H1 (cell line): ENCODE measurements around the gene AGBL4. TPM values are rescaled to one million over a fixed set of nuclear protein-coding genes. Genes with fewer than 3 reads are reported as not detected.

Source experiments
- CTCF ChIA-PET: fragments of 300-600 bp; sonication (Branson Sonifier 250); formaldehyde crosslinking; loops from one replicate; lab custom pipeline; 2021; ENCODE audit not compliant: partially characterized antibody; lab: Charles Lee
- POLR2A ChIA-PET: fragments of 300-600 bp; sonication (Branson Sonifier 250); formaldehyde crosslinking; loops from one replicate; lab custom pipeline; 2021; ENCODE audit warnings: inconsistent platforms; ENCODE audit not compliant: partially characterized antibody; lab: Charles Lee
- DNase-seq, 2 experiments: peaks; one replicate each; pipeline versions ENCODE4 v3.0.0 to v3.0.0-alpha.2; 2010 to 2022; ENCODE audit warnings: low spot score in 2 of 2, low read depth in 1 of 2, mixed read lengths in 1 of 2
- FAIRE-seq: peaks from 2 replicates; lab custom pipeline; 2011; peaks lifted over from hg19 to GRCh38; lab: Jason Lieb, UNC
- H2AFZ ChIP-seq: 2 replicates; pipeline ENCODE4 v1.8.1; 2012; ENCODE audit warnings: low read length, inconsistent platforms
- H2AK5ac ChIP-seq: 2 replicates; pipeline ENCODE4 v1.6.1; 2013; ENCODE audit warnings: low read depth, low read length
- H2BK120ac ChIP-seq: replicated peaks from 2 replicates; pipeline ENCODE3; 2013; ENCODE audit warnings: low read depth, low read length, inconsistent platforms
- H2BK12ac ChIP-seq: 2 replicates; pipeline ENCODE4 v1.6.1; 2013; ENCODE audit warnings: low read depth, low read length
- H2BK15ac ChIP-seq: 2 replicates; pipeline ENCODE4 v1.6.1; 2013; ENCODE audit warnings: low read length
- H2BK20ac ChIP-seq: 2 replicates; pipeline ENCODE4 v1.6.1; 2013; ENCODE audit warnings: low read length
- H2BK5ac ChIP-seq: 2 replicates; pipeline ENCODE4 v1.6.1; 2013; ENCODE audit warnings: low read depth, low read length
- H3K14ac ChIP-seq: 2 replicates; pipeline ENCODE4 v1.6.1; 2013; ENCODE audit warnings: inconsistent platforms; ENCODE audit not compliant: insufficient read length
- H3K18ac ChIP-seq: 2 replicates; pipeline ENCODE4 v1.6.1; 2013; ENCODE audit warnings: low read length; ENCODE audit errors: extremely low read depth
- H3K23ac ChIP-seq: 2 replicates; pipeline ENCODE4 v1.6.1; 2013; ENCODE audit warnings: inconsistent platforms; ENCODE audit not compliant: insufficient read length
- H3K23me2 ChIP-seq: 2 replicates; pipeline ENCODE4 v1.6.1; 2013; ENCODE audit warnings: low read depth, low read length
- H3K27ac ChIP-seq: 2 replicates; pipeline ENCODE4 v1.6.1; 2011; ENCODE audit warnings: low read depth, low read length, inconsistent platforms
- H3K27me3 ChIP-seq, 4 experiments: replicated peaks in 1 of 4; 1 replicate in 1 of 4; 2 replicates in 3 of 4; pipeline versions ENCODE4 v1.6.1 to v1.8.1; 2011 to 2013; ENCODE audit warnings: low read length in 3 of 4, mild to moderate bottlenecking in 3 of 4, inconsistent platforms in 2 of 4, mixed read lengths in 2 of 4, moderate library complexity in 1 of 4; ENCODE audit not compliant: control insufficient read depth in 3 of 4, insufficient read depth in 3 of 4; ENCODE audit errors: extremely low read depth in 1 of 4
- H3K36me3 ChIP-seq, 4 experiments: 2 replicates each; pipeline versions ENCODE4 v1.6.1 to v1.8.1; 2011 to 2013; ENCODE audit warnings: mild to moderate bottlenecking in 4 of 4, low read length in 3 of 4, moderate library complexity in 2 of 4, control low read depth in 1 of 4, inconsistent platforms in 1 of 4; ENCODE audit not compliant: insufficient read depth in 4 of 4, control insufficient read depth in 2 of 4
- H3K4ac ChIP-seq: replicated peaks from 2 replicates; pipeline ENCODE3; 2013; ENCODE audit warnings: low read length, low read depth, mixed read lengths, inconsistent platforms; ENCODE audit not compliant: insufficient read length
- H3K4me1 ChIP-seq, 4 experiments: replicated peaks in 1 of 4; 1 replicate in 1 of 4; 2 replicates in 3 of 4; pipeline versions ENCODE4 v1.6.1 to v1.8.1; 2011 to 2013; ENCODE audit warnings: low read length in 3 of 4, inconsistent platforms in 2 of 4, mixed read lengths in 1 of 4; ENCODE audit not compliant: insufficient read depth in 4 of 4, control insufficient read depth in 3 of 4
- H3K4me2 ChIP-seq, 2 experiments: 2 replicates each; pipeline versions ENCODE4 v1.6.1 to v1.8.1; 2011 to 2013; ENCODE audit warnings: low read depth in 2 of 2, low read length in 2 of 2, control low read depth in 1 of 2, inconsistent platforms in 1 of 2, mild to moderate bottlenecking in 1 of 2; ENCODE audit not compliant: insufficient read depth in 1 of 2
- H3K4me3 ChIP-seq, 4 experiments: fragments of 200-600, 300-600 bp in 1 of 4; sonication (generic), shearing (Covaris generic), sonication (Bioruptor Twin) in 1 of 4; 2 replicates each; pipeline versions ENCODE4 v1.5.1 to v1.8.1; 2011 to 2016; ENCODE audit warnings: low read length in 4 of 4, low read depth in 3 of 4, control low read depth in 2 of 4, inconsistent platforms in 2 of 4, mild to moderate bottlenecking in 2 of 4, mixed read lengths in 1 of 4, moderate library complexity in 1 of 4; ENCODE audit not compliant: insufficient read depth in 2 of 4; ENCODE audit errors: extremely low read depth in 1 of 4
- H3K56ac ChIP-seq: replicated peaks from 2 replicates; pipeline ENCODE3; 2013; ENCODE audit warnings: low read depth, mild to moderate bottlenecking, mixed read lengths, low read length, inconsistent platforms; ENCODE audit not compliant: insufficient read length
- H3K79me1 ChIP-seq: 2 replicates; pipeline ENCODE4 v1.6.1; 2013; ENCODE audit warnings: low read depth, low read length, control low read depth
- H3K79me2 ChIP-seq, 2 experiments: 2 replicates each; pipeline versions ENCODE4 v1.6.1 to v1.8.1; 2012 to 2013; ENCODE audit warnings: low read length in 2 of 2, mild to moderate bottlenecking in 2 of 2, inconsistent platforms in 1 of 2; ENCODE audit not compliant: insufficient read depth in 2 of 2, control insufficient read depth in 1 of 2
- H3K9ac ChIP-seq, 4 experiments: replicated peaks in 1 of 4; 1 replicate in 1 of 4; 2 replicates in 3 of 4; pipeline versions ENCODE4 v1.6.1 to v1.8.1; 2011 to 2013; ENCODE audit warnings: low read depth in 3 of 4, low read length in 3 of 4, control low read depth in 2 of 4, mild to moderate bottlenecking in 2 of 4, moderate library complexity in 2 of 4, inconsistent platforms in 1 of 4; ENCODE audit errors: extremely low read depth in 1 of 4
- H3K9me3 ChIP-seq, 2 experiments: 2 replicates each; pipeline versions ENCODE4 v1.6.1 to v1.8.1; 2012 to 2013; ENCODE audit warnings: mild to moderate bottlenecking in 2 of 2, moderate library complexity in 2 of 2, control low read depth in 1 of 2, inconsistent platforms in 1 of 2, low read depth in 1 of 2, low read length in 1 of 2, mixed read lengths in 1 of 2; ENCODE audit not compliant: insufficient read depth in 2 of 2
- H4K20me1 ChIP-seq, 2 experiments: replicated peaks in 1 of 2; 2 replicates each; pipeline versions ENCODE3 to v1.8.1; 2011 to 2013; ENCODE audit warnings: inconsistent platforms in 2 of 2, low read length in 2 of 2, mild to moderate bottlenecking in 1 of 2; ENCODE audit not compliant: insufficient read depth in 2 of 2, control insufficient read depth in 1 of 2
- H4K5ac ChIP-seq: 2 replicates; pipeline ENCODE4 v1.6.1; 2013; ENCODE audit warnings: low read length, low read depth, mixed read lengths, inconsistent platforms; ENCODE audit not compliant: insufficient read length
- H4K8ac ChIP-seq: 2 replicates; pipeline ENCODE4 v1.8.0; 2013; ENCODE audit warnings: mild to moderate bottlenecking, moderate library complexity, low read length, inconsistent platforms; ENCODE audit not compliant: insufficient read depth; ENCODE audit errors: extremely low read depth
- H4K91ac ChIP-seq: replicated peaks from 2 replicates; pipeline ENCODE3; 2013; ENCODE audit warnings: low read length, mixed read lengths, inconsistent platforms; ENCODE audit not compliant: insufficient read length
- POLR2AphosphoS5 ChIP-seq: IDR thresholded peaks from 2 replicates; pipeline ENCODE4 v1.6.1; 2011; ENCODE audit warnings: low read depth, low read length
- WGBS, 2 experiments: shearing (Covaris generic) in 1 of 2; methylation state at CpG; one replicate each; pipeline versions ENCODE4 v1.1.6 to v1.1.7; 2013 to 2015; ENCODE audit warnings: low lambda C conversion rate in 2 of 2, mixed read lengths in 2 of 2, inconsistent platforms in 1 of 2, low coverage in 1 of 2, missing lambda C conversion rate in 1 of 2; ENCODE audit not compliant: insufficient replicate concordance in 2 of 2, insufficient coverage in 1 of 2, insufficient read length in 1 of 2; ENCODE audit errors: extremely low coverage in 1 of 2, missing lambda C conversion rate in 1 of 2; 5-methylcytosine and 5-hydroxymethylcytosine counted together
- polyA plus RNA-seq, 7 experiments: library from polyadenylated mRNA; depleted of rRNA in 3 of 7; stranded (reverse) in 5 of 7; unstranded in 2 of 7; fragments of >200 nt in 5 of 7; fragments of 200-250 nt in 2 of 7; gene quantifications; 1 replicate in 5 of 7; 2 replicates in 1 of 7; 4 replicates in 1 of 7; pipeline versions ENCODE4 v1.2.1 to v1.2.3, GENCODE V29; 2011 to 2013; ENCODE audit warnings: missing spikeins in 2 of 7, mixed read lengths in 2 of 7
- total RNA-seq: library from RNA; stranded (reverse); fragmentation: NEBNext Ultra II Directional; extraction: Animal tissue kit (Norgen Biotek cat#: 25700); gene quantifications from 2 replicates; pipeline ENCODE4 v1.2.1, GENCODE V29; 2021

The AGBL4 gene
- total and polyA plus RNA-seq, 2 of the 8 experiments (the other 6 are each of a cell fraction or from before 2014, with no cell fraction given): 0.41 to 0.45 TPM

DNA sequence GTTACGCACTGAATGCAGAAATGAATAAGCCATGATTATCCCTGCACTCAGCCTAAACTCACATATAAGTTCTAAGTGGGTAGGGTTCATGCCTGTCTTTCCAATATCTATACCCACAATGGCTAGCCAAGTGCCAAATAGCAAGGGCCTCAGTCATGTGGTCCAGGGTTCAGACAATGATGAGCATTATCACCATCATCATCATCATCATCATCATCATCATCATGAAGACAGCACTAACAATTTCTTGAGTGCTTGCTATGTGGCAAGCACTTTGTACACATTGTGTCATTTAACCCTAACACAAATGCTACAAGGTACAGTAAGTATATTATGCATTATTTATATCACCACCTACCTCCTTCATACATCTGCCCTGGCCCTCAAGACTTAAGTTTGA is 500.0 kb downstream of the AGBL4 start:
- no peaks in the 10 kb centered on the region for H3K23me2 ChIP-seq
- no peak overlapping the region for H2BK20ac ChIP-seq
- no peak overlapping the region for H3K4me3 ChIP-seq
- DNase-seq (no peak), FAIRE-seq (no peak)
- H2BK12ac ChIP-seq: no peak overlapping the region
- H3K79me1 ChIP-seq: no peaks in the 10 kb centered on the region
- no peaks in the 10 kb centered on the region for H3K27me3 ChIP-seq
- no peak overlapping the region for H2BK15ac ChIP-seq
- H2BK120ac ChIP-seq: no peak overlapping the region
- no peak overlapping the region for H3K23ac ChIP-seq
- no peak overlapping the region for H3K9ac ChIP-seq
- H3K79me2 ChIP-seq: no peaks in the 10 kb centered on the region
- CTCF ChIA-PET: no interaction called here
- H4K91ac ChIP-seq: no peak overlapping the region
- WGBS, 2 experiments: 90% methylated on average over 1 of the region's 1 CpG; no CpG with 5 or more reads in 1 of the 2 experiments
- H2AFZ ChIP-seq: no peak overlapping the region
- H2BK5ac ChIP-seq: no peak overlapping the region
- no peak overlapping the region for H4K8ac ChIP-seq
- H4K5ac ChIP-seq: no peak overlapping the region
- H3K56ac ChIP-seq: no peak overlapping the region
- no peak for TF ChIP-seq POLR2AphosphoS5
- POLR2A ChIA-PET: no interaction called here
- H3K27ac ChIP-seq: no peak overlapping the region
- no peak overlapping the region for H3K18ac ChIP-seq
- H3K9me3 ChIP-seq: peaks cover 60 to 78% of the 10 kb centered on the region in 2 experiments
- no peak overlapping the region for H2AK5ac ChIP-seq
- no peak overlapping the region for H3K4me2 ChIP-seq
- H3K4ac ChIP-seq: no peak overlapping the region
- no peaks in the 10 kb centered on the region for H3K4me1 ChIP-seq
- H4K20me1 ChIP-seq: no peaks in the 10 kb centered on the region
- no peaks in the 10 kb centered on the region for H3K36me3 ChIP-seq
- H3K14ac ChIP-seq: no peak overlapping the region
